Ishikawa (cell line): ENCODE results near the gene MBNL1.

Experiments used
- CEBPB ChIP-seq: IDR thresholded peaks from 2 replicates; pipeline ENCODE4 v1.6.1; 2012
- EP300 ChIP-seq: IDR thresholded peaks from 2 replicates; pipeline ENCODE4 v1.6.1; 2012; ENCODE audit warnings: borderline replicate concordance
- RAD21 ChIP-seq: IDR thresholded peaks from 2 replicates; pipeline ENCODE4 v1.6.1; 2012; ENCODE audit warnings: low read depth
- REST ChIP-seq: IDR thresholded peaks from 2 replicates; pipeline ENCODE4 v1.6.1; 2012; ENCODE audit warnings: low read depth, mild to moderate bottlenecking
- TEAD4 ChIP-seq: IDR thresholded peaks from 2 replicates; pipeline ENCODE4 v1.6.1; 2012

GRCh38 chr3:152335273-152335672 is 66.5 kb downstream of the MBNL1 start:
- TF ChIP-seq EP300 = no peak
- TF ChIP-seq CEBPB = no peak
- no peak for TF ChIP-seq RAD21
- TF ChIP-seq REST = no peak
- no peak for TF ChIP-seq TEAD4
